ENCODE measurements around the gene ACAD10.

DNA sequence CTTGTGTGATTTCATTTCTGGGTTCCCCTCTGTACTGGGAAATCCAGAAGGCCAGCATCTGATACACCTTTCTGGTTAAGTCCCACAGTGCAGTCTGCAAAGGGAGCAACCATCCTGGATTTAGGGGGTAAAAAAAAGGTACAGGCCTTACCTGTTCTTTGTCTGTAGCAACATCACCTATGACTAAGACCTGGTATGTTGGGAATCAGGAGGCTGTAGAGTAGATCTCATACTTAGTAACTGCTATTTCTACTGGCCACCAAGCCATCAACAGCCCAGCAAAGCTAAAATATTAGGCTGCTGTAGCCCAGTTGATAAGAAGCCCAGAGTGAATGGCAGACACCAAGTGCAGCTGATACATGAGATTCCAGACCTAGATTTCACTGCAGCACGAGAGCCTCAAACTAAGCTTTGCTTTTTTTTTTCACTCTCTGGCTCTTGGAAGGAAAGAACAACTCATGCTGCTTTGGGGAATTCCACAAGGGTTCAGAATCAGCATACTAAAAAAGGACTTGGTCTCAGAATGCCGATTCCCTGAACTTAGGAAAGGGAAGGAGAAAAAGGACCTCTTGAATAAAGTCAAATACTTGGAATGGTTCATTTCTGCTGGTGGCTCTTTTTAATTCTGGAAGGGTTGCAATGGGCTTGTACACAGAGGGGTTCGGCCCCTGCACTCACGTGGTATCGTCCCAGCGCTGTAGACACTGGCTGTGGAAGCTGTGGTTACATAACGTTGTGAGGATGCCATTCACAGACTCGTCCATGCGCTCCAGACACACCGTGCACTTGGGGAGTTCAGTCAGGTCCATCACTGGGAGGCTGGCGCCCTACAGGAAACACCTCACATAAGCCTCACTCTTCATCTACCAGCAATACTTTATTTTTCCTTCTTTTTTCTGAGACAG is 20.6 kb upstream of the ACAD10 start:
- no peak for TF ChIP-seq EP300 (IDR thresholded peaks at IDR 0.05; ENCODE audit: borderline replicate concordance)
- TF ChIP-seq ZBTB7A (IDR thresholded peaks at IDR 0.05; ENCODE audit: low read depth) = no peak
- TF ChIP-seq TAF1 (IDR thresholded peaks at IDR 0.05; ENCODE audit: low read depth) = no peak
- TF ChIP-seq YY1 (IDR thresholded peaks at IDR 0.05; ENCODE audit: low read depth) = no peak
- TF ChIP-seq, protein P1, sequence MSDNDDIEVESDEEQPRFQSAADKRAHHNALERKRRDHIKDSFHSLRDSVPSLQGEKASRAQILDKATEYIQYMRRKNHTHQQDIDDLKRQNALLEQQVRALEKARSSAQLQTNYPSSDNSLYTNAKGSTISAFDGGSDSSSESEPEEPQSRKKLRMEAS (IDR thresholded peaks at IDR 0.05) = no peak
- no peak for TF ChIP-seq CEBPB (IDR thresholded peaks at IDR 0.05)
- TF ChIP-seq RAD21 (IDR thresholded peaks at IDR 0.05; ENCODE audit: low read depth) = no peak
- TF ChIP-seq TEAD4 (IDR thresholded peaks at IDR 0.05) = no peak
- TF ChIP-seq, protein P2, sequence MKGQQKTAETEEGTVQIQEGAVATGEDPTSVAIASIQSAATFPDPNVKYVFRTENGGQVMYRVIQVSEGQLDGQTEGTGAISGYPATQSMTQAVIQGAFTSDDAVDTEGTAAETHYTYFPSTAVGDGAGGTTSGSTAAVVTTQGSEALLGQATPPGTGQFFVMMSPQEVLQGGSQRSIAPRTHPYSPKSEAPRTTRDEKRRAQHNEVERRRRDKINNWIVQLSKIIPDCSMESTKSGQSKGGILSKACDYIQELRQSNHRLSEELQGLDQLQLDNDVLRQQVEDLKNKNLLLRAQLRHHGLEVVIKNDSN (IDR thresholded peaks at IDR 0.05) = no peak
- no peak for TF ChIP-seq TCF12 (IDR thresholded peaks at IDR 0.05; ENCODE audit: low read depth)
- no peak for TF ChIP-seq CREB1 (IDR thresholded peaks at IDR 0.05; ENCODE audit: low read depth)
- TF ChIP-seq, protein P3, sequence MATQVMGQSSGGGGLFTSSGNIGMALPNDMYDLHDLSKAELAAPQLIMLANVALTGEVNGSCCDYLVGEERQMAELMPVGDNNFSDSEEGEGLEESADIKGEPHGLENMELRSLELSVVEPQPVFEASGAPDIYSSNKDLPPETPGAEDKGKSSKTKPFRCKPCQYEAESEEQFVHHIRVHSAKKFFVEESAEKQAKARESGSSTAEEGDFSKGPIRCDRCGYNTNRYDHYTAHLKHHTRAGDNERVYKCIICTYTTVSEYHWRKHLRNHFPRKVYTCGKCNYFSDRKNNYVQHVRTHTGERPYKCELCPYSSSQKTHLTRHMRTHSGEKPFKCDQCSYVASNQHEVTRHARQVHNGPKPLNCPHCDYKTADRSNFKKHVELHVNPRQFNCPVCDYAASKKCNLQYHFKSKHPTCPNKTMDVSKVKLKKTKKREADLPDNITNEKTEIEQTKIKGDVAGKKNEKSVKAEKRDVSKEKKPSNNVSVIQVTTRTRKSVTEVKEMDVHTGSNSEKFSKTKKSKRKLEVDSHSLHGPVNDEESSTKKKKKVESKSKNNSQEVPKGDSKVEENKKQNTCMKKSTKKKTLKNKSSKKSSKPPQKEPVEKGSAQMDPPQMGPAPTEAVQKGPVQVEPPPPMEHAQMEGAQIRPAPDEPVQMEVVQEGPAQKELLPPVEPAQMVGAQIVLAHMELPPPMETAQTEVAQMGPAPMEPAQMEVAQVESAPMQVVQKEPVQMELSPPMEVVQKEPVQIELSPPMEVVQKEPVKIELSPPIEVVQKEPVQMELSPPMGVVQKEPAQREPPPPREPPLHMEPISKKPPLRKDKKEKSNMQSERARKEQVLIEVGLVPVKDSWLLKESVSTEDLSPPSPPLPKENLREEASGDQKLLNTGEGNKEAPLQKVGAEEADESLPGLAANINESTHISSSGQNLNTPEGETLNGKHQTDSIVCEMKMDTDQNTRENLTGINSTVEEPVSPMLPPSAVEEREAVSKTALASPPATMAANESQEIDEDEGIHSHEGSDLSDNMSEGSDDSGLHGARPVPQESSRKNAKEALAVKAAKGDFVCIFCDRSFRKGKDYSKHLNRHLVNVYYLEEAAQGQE (IDR thresholded peaks at IDR 0.05; ENCODE audit: low read depth) = no peak
